K562 (cell line): ENCODE measurements around the gene SLC7A4. TPM values are rescaled to one million over a fixed set of nuclear protein-coding genes. Genes with fewer than 3 reads are reported as not detected.

Experiments used
- DDX20 ChIP-seq: fragments of 450-650 bp; IDR thresholded peaks from 2 replicates; pipeline ENCODE4 v1.6.1; 2016; ENCODE audit warnings: missing genetic modification characterization, low read depth, mild to moderate bottlenecking, missing compliant biosample characterization, moderate library complexity
- DIDO1 ChIP-seq: fragments of 450-650 bp; IDR thresholded peaks from 2 replicates; pipeline ENCODE4 v1.6.1; 2016; ENCODE audit warnings: low read depth, missing biosample characterization, missing genetic modification characterization
- HMGN3 ChIP-seq: IDR thresholded peaks from 2 replicates; pipeline ENCODE4 v1.6.1; 2011; ENCODE audit warnings: borderline replicate concordance, low read depth, mild to moderate bottlenecking, mixed read lengths, low read length; ENCODE audit not compliant: insufficient read length; ENCODE audit errors: extremely low read depth
- JUNB ChIP-seq: fragments of 450-650 bp; formaldehyde crosslinking; conservative IDR thresholded peaks from 2 replicates; pipeline ENCODE4 v1.4.0; 2020; ENCODE audit warnings: mild to moderate bottlenecking
- LEF1 ChIP-seq: fragments of 450-650 bp; IDR thresholded peaks from 2 replicates; pipeline ENCODE4 v1.6.1; 2016; ENCODE audit warnings: mild to moderate bottlenecking
- SMARCA4 ChIP-seq: fragments of 450-650 bp; IDR thresholded peaks from 2 replicates; pipeline ENCODE4 v1.6.1; 2016
- ZNF408 ChIP-seq: fragments of 250-450 bp; sonication (Bioruptor Pico); IDR thresholded peaks from 2 replicates; pipeline ENCODE4 v1.4.0; 2020; ENCODE audit warnings: low read depth, mild to moderate bottlenecking, moderate library complexity
- ZNF707 ChIP-seq: fragments of 250-450 bp; sonication (Bioruptor Pico); conservative IDR thresholded peaks from 2 replicates; pipeline ENCODE4 v1.8.0; 2022; ENCODE audit warnings: inconsistent platforms, mild to moderate bottlenecking, moderate library complexity
- polyA plus RNA-seq, 8 experiments: library from polyadenylated mRNA; depleted of rRNA in 4 of 8; stranded (reverse) in 5 of 8; unstranded in 3 of 8; fragments of >200 nt; fragmentation: Nextera tagmentation in 2 of 8; fragmentation: Illumina TruSeq in 1 of 8; extraction: Ambion mirVana in 2 of 8; extraction: Trizol in 1 of 8; gene quantifications; 2 replicates each; pipeline versions ENCODE4 v1.2.1 to v1.2.3, GENCODE V29; 2011 to 2014; ENCODE audit warnings: inconsistent platforms in 1 of 8, missing spikeins in 1 of 8
- total RNA-seq, 7 experiments: library from RNA; depleted of rRNA in 6 of 7; stranded (reverse); fragments of >200 nt in 6 of 7; fragmentation: Illumina TruSeq in 2 of 7; extraction: Trizol in 2 of 7; gene quantifications; 2 replicates each; pipeline versions ENCODE4 v1.2.1 to v1.2.3, GENCODE V29; 2011 to 2021; ENCODE audit warnings: low replicate concordance in 1 of 7
- TF ChIP-seq, protein P1 (sequence below): fragments of 450-650 bp; IDR thresholded peaks from 2 replicates; pipeline ENCODE4 v1.6.1; 2016; ENCODE audit warnings: mild to moderate bottlenecking, moderate library complexity
- TF ChIP-seq, protein P2 (sequence below): fragments of 250-450 bp; sonication (Bioruptor Pico); IDR thresholded peaks from 2 replicates; pipeline ENCODE4 v1.8.0; 2021; ENCODE audit warnings: mild to moderate bottlenecking, moderate library complexity
- TF ChIP-seq, protein P3 (sequence below): IDR thresholded peaks from 2 replicates; pipeline ENCODE4 v1.6.1; 2016; ENCODE audit warnings: missing genetic modification characterization, missing compliant biosample characterization
- TF ChIP-seq, protein P4 (sequence below): sonication (generic); formaldehyde crosslinking; IDR thresholded peaks from 2 replicates; pipeline ENCODE4 v1.5.0; 2020; ENCODE audit warnings: missing genetic modification reagents

The SLC7A4 gene
- total and polyA plus RNA-seq, 9 of the 15 experiments (the other 6 are each of a cell fraction or from before 2014, with no cell fraction given) = not detected

DNA sequence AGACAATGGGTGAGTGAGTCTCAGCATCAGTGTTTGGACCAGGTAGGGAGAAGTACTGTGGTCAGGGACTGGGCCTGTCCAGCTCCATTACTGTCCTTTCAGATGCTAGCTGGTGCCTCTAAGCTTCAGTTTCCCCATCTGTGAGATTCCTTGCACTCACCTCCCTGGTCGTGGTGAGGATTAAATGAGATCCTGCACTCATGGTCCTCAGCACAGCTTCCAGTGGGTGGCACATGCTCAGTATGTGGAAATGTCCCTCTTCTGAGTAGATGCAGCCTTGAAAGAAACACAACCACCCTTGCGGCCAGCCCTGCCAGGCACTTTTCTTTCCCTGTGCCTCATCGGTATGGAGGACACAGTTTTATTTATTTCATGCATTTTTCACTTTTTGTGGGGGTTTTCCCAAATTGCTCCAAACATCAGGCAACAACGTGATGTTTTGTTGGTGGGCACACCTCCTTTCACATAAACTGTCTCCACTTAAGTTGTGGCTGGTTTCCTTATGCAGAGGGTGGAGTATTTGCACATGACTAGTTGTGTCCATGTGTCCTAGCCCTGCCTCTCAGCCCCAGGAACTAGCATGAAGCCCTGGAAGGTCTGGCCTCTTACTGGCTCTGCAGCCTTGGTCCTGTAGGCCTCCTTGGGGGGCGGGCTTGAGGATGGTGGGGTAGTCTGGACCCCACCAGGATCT, 49.1 kb downstream of the SLC7A4 start (continued):
- TF ChIP-seq, protein P1, sequence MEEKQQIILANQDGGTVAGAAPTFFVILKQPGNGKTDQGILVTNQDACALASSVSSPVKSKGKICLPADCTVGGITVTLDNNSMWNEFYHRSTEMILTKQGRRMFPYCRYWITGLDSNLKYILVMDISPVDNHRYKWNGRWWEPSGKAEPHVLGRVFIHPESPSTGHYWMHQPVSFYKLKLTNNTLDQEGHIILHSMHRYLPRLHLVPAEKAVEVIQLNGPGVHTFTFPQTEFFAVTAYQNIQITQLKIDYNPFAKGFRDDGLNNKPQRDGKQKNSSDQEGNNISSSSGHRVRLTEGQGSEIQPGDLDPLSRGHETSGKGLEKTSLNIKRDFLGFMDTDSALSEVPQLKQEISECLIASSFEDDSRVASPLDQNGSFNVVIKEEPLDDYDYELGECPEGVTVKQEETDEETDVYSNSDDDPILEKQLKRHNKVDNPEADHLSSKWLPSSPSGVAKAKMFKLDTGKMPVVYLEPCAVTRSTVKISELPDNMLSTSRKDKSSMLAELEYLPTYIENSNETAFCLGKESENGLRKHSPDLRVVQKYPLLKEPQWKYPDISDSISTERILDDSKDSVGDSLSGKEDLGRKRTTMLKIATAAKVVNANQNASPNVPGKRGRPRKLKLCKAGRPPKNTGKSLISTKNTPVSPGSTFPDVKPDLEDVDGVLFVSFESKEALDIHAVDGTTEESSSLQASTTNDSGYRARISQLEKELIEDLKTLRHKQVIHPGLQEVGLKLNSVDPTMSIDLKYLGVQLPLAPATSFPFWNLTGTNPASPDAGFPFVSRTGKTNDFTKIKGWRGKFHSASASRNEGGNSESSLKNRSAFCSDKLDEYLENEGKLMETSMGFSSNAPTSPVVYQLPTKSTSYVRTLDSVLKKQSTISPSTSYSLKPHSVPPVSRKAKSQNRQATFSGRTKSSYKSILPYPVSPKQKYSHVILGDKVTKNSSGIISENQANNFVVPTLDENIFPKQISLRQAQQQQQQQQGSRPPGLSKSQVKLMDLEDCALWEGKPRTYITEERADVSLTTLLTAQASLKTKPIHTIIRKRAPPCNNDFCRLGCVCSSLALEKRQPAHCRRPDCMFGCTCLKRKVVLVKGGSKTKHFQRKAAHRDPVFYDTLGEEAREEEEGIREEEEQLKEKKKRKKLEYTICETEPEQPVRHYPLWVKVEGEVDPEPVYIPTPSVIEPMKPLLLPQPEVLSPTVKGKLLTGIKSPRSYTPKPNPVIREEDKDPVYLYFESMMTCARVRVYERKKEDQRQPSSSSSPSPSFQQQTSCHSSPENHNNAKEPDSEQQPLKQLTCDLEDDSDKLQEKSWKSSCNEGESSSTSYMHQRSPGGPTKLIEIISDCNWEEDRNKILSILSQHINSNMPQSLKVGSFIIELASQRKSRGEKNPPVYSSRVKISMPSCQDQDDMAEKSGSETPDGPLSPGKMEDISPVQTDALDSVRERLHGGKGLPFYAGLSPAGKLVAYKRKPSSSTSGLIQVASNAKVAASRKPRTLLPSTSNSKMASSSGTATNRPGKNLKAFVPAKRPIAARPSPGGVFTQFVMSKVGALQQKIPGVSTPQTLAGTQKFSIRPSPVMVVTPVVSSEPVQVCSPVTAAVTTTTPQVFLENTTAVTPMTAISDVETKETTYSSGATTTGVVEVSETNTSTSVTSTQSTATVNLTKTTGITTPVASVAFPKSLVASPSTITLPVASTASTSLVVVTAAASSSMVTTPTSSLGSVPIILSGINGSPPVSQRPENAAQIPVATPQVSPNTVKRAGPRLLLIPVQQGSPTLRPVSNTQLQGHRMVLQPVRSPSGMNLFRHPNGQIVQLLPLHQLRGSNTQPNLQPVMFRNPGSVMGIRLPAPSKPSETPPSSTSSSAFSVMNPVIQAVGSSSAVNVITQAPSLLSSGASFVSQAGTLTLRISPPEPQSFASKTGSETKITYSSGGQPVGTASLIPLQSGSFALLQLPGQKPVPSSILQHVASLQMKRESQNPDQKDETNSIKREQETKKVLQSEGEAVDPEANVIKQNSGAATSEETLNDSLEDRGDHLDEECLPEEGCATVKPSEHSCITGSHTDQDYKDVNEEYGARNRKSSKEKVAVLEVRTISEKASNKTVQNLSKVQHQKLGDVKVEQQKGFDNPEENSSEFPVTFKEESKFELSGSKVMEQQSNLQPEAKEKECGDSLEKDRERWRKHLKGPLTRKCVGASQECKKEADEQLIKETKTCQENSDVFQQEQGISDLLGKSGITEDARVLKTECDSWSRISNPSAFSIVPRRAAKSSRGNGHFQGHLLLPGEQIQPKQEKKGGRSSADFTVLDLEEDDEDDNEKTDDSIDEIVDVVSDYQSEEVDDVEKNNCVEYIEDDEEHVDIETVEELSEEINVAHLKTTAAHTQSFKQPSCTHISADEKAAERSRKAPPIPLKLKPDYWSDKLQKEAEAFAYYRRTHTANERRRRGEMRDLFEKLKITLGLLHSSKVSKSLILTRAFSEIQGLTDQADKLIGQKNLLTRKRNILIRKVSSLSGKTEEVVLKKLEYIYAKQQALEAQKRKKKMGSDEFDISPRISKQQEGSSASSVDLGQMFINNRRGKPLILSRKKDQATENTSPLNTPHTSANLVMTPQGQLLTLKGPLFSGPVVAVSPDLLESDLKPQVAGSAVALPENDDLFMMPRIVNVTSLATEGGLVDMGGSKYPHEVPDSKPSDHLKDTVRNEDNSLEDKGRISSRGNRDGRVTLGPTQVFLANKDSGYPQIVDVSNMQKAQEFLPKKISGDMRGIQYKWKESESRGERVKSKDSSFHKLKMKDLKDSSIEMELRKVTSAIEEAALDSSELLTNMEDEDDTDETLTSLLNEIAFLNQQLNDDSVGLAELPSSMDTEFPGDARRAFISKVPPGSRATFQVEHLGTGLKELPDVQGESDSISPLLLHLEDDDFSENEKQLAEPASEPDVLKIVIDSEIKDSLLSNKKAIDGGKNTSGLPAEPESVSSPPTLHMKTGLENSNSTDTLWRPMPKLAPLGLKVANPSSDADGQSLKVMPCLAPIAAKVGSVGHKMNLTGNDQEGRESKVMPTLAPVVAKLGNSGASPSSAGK = no peak
- TF ChIP-seq DDX20 (tag) = no peak
- TF ChIP-seq HMGN3 = no peak
- no peak for TF ChIP-seq LEF1
- TF ChIP-seq DIDO1 = no peak
- no peak for TF ChIP-seq JUNB (CRISPR knock-in tag)
- 0 out of 2 replicates have a peak, but pooled peaks have one; percentile 9 for TF ChIP-seq ZNF707
- TF ChIP-seq, protein P2, sequence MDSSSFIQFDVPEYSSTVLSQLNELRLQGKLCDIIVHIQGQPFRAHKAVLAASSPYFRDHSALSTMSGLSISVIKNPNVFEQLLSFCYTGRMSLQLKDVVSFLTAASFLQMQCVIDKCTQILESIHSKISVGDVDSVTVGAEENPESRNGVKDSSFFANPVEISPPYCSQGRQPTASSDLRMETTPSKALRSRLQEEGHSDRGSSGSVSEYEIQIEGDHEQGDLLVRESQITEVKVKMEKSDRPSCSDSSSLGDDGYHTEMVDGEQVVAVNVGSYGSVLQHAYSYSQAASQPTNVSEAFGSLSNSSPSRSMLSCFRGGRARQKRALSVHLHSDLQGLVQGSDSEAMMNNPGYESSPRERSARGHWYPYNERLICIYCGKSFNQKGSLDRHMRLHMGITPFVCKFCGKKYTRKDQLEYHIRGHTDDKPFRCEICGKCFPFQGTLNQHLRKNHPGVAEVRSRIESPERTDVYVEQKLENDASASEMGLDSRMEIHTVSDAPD (CRISPR knock-in tag) = no peak
- TF ChIP-seq ZNF408 (CRISPR knock-in tag) = 0 out of 2 replicates have a peak, but pooled peaks have one; percentile 41
- TF ChIP-seq, protein P3, sequence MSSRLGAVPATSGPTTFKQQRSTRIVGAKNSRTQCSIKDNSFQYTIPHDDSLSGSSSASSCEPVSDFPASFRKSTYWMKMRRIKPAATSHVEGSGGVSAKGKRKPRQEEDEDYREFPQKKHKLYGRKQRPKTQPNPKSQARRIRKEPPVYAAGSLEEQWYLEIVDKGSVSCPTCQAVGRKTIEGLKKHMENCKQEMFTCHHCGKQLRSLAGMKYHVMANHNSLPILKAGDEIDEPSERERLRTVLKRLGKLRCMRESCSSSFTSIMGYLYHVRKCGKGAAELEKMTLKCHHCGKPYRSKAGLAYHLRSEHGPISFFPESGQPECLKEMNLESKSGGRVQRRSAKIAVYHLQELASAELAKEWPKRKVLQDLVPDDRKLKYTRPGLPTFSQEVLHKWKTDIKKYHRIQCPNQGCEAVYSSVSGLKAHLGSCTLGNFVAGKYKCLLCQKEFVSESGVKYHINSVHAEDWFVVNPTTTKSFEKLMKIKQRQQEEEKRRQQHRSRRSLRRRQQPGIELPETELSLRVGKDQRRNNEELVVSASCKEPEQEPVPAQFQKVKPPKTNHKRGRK (tag) = no peak
- no peak for TF ChIP-seq SMARCA4
- TF ChIP-seq, protein P4, sequence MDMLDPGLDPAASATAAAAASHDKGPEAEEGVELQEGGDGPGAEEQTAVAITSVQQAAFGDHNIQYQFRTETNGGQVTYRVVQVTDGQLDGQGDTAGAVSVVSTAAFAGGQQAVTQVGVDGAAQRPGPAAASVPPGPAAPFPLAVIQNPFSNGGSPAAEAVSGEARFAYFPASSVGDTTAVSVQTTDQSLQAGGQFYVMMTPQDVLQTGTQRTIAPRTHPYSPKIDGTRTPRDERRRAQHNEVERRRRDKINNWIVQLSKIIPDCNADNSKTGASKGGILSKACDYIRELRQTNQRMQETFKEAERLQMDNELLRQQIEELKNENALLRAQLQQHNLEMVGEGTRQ (CRISPR knock-in tag) = no peak
